ENCODE data around the gene QDPR. TPM values are rescaled to one million over a fixed set of nuclear protein-coding genes. Genes with fewer than 3 reads are reported as not detected.

Gene QDPR
- total RNA-seq, 1 donor from 2014 or later: 25.2 TPM

DNA sequence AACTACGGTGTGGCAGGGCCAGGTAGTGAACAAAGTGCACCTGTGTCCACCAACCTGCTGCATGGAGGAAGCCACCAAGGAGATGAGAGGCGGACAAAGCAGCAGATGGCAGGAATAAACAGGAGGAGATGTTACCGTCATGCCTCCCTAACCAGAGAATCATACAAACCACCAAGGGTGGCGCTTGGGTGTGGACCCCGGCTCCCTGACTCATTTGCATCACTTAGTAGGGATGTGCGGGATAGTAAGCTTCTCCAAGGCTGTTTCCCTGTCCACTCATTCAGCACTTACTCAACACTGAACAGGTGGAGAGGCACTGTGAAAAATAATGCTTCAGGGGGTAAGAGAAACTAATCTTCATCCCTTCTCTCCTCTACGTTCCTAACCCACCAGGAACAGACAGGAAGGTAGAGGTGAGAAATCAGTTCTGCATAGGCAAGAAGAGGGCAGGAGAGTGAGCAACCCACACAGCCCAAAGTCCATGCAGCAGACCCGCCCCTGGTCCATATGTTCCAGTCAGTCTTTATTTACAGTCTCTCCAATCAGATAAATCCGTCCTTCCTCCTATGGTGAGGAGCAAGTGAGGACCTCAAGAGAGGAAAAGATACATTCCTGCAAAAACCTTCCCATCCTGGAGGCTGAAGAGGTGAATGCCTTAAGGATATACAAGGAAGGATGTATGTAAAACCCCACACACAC is 34.0 kb downstream of the QDPR start:
- Mint-ChIP-seq H3K4me3 (no peak overlapping the region), H3K36me3 (no peaks in the 10 kb centered on the region), H3K4me1 (peaks cover 6% of the 10 kb centered on the region), H3K9me3 (no peaks in the 10 kb centered on the region), H3K27me3 (ENCODE audit: low read depth) (no peaks in the 10 kb centered on the region), H3K27ac (no peak overlapping the region)
- TF ChIP-seq, protein P1, sequence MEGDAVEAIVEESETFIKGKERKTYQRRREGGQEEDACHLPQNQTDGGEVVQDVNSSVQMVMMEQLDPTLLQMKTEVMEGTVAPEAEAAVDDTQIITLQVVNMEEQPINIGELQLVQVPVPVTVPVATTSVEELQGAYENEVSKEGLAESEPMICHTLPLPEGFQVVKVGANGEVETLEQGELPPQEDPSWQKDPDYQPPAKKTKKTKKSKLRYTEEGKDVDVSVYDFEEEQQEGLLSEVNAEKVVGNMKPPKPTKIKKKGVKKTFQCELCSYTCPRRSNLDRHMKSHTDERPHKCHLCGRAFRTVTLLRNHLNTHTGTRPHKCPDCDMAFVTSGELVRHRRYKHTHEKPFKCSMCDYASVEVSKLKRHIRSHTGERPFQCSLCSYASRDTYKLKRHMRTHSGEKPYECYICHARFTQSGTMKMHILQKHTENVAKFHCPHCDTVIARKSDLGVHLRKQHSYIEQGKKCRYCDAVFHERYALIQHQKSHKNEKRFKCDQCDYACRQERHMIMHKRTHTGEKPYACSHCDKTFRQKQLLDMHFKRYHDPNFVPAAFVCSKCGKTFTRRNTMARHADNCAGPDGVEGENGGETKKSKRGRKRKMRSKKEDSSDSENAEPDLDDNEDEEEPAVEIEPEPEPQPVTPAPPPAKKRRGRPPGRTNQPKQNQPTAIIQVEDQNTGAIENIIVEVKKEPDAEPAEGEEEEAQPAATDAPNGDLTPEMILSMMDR (IDR thresholded peaks at IDR 0.05; ENCODE audit: unreplicated experiment): no peak
- DNase-seq (ENCODE audit: low spot score in 2 of 2, unreplicated experiment in 2 of 2): no peak

DNA sequence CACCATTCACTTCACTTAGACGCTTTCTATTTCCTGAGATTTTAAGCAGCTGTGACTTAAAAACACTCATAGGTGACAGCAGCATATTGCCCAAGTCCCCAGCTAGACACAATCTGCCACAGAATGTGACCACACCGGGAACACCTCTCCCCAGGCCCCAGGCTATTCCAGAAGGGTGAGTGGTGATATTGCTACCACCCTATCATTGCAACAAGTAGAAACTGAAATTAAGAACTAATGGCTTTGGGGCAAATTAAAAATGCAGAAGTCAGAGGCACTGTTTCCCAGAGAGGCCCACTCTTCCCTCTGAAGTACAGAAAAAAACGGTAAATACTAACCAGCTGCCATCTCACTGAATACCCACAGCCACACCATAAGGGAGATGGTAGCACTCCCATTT is 35.0 kb downstream of the QDPR start:
- no peak for DNase-seq (ENCODE audit: low spot score in 2 of 2, unreplicated experiment in 2 of 2)
- no peaks in the 10 kb centered on the region for H3K36me3 Mint-ChIP-seq
- H3K27ac Mint-ChIP-seq: no peak overlapping the region
- H3K4me3 Mint-ChIP-seq: no peak overlapping the region
- peaks cover 1% of the 10 kb centered on the region for H3K27me3 Mint-ChIP-seq (ENCODE audit: low read depth)
- peaks cover 6% of the 10 kb centered on the region for H3K4me1 Mint-ChIP-seq
- no peaks in the 10 kb centered on the region for H3K9me3 Mint-ChIP-seq
- TF ChIP-seq, protein P1 (IDR thresholded peaks at IDR 0.05; ENCODE audit: unreplicated experiment): no peak

DNA sequence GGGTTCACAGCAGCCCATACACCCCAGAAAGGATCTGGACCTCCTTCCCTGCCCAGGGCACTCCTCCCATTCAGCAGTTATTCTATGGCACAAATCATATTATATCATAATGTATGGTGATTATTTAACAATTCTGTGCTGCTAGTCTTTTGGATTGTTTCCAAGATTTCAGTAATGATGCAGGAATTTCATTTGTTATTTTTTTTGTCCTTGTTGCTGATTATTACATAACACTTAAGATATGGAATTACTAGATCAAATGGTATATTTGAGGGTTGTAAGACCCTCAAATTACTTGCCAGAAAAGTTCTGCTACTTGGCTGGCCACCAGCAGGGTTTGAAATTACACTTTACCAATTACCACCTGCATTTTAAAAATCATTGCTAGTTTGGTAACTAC is 36.4 kb downstream of the QDPR start:
- no peak overlapping the region for H3K27ac Mint-ChIP-seq
- no peak overlapping the region for H3K4me3 Mint-ChIP-seq
- no peaks in the 10 kb centered on the region for H3K9me3 Mint-ChIP-seq
- no peak for DNase-seq (ENCODE audit: low spot score in 2 of 2, unreplicated experiment in 2 of 2)
- H3K4me1 Mint-ChIP-seq: peaks cover 6% of the 10 kb centered on the region
- no peaks in the 10 kb centered on the region for H3K36me3 Mint-ChIP-seq
- TF ChIP-seq, protein P1 (IDR thresholded peaks at IDR 0.05; ENCODE audit: unreplicated experiment): no peak
- H3K27me3 Mint-ChIP-seq (ENCODE audit: low read depth): peaks cover 7% of the 10 kb centered on the region

DNA sequence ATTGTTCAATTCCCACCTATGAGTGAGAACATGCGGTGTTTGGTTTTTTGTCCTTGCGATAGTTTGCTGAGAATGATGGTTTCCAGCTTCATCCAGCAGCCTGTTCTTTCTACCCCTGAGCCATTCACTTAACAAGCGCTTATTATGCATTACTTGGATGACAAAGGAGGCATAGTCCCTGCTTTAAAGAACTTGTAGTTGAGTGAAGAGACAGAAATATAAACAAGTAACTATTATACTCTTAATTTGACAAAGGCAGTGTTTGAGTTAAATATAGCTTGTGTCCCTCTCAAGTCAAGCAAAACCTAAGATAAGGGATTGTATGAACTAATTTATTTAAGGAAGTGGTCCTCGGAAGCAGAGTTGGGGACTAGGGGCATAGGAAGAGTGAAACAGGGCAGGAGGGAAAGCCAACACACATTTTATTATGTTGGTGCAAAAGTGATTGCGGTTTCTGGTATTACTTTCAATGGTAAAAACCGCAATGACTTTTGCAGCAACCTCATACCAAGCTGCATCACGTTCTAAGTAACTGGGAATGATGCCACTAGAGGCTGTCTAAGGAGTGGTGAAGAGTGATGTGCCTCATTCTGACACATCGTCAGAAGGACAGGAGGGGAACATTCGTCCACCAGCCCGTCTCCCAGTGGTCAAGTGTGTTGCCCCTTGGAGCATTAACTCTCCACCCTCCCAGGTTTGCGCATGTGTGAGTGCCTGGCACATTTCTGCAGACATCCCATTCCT is 41.8 kb downstream of the QDPR start:
- Mint-ChIP-seq H3K4me3 (no peak overlapping the region), H3K36me3 (no peaks in the 10 kb centered on the region), H3K4me1 (no peaks in the 10 kb centered on the region)

DNA sequence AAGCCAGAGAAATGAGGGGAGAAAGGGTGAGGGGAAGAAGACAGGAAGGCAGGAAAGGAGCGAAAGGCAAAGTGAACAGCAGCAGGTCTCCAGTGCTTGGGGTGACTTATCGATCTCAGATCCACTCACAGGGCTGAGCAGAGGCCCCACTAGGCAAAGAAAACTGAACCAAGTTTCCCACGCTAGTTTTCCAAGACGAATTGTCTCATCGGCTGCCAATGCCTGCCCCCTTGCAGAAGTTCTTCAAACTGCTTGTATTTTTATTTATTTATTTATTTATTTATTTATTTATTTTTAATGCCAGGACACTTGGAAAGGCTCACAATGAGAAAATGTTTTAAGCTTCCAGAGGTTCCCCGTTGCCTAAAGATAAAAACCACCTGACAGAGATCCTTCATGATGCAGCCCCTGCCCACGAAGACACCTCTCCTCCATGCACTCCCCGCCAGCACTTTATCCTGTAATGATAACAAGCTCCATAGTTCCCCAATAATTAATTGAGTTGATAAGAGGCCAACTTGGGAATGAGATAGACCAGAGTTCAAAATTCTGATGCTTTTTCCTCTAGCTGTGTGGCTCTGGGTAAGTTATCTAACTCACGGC is 43.2 kb downstream of the QDPR start:
- Mint-ChIP-seq H3K27ac (no peak overlapping the region), H3K4me1 (no peaks in the 10 kb centered on the region), H3K9me3 (peaks cover 4% of the 10 kb centered on the region), H3K27me3 (ENCODE audit: low read depth) (peaks cover 11% of the 10 kb centered on the region), H3K36me3 (no peaks in the 10 kb centered on the region), H3K4me3 (no peak overlapping the region)
- DNase-seq (ENCODE audit: low spot score in 2 of 2, unreplicated experiment in 2 of 2): peak in 1 of 2 experiments; percentile 46
- TF ChIP-seq, protein P1 (IDR thresholded peaks at IDR 0.05; ENCODE audit: unreplicated experiment): peak; percentile 95

More for the DNA sequence above, 41.8 kb downstream of the QDPR start:
- TF ChIP-seq, protein P1 (IDR thresholded peaks at IDR 0.05; ENCODE audit: unreplicated experiment): no peak
- no peak for DNase-seq (ENCODE audit: low spot score in 2 of 2, unreplicated experiment in 2 of 2)
- H3K9me3 Mint-ChIP-seq: no peaks in the 10 kb centered on the region
- no peak overlapping the region for H3K27ac Mint-ChIP-seq
- H3K27me3 Mint-ChIP-seq (ENCODE audit: low read depth): peaks cover 11% of the 10 kb centered on the region

Measured in mesothelial cell of epicardium (in vitro differentiated cells).